A549 (cell line): ENCODE data around the gene CUEDC2. TPM values are rescaled to one million over a fixed set of nuclear protein-coding genes. Genes with fewer than 3 reads are reported as not detected.

Experiments
- ATAC-seq, 2 experiments: fragments of 200-7000 bp in 1 of 2; fragments of >200 bp in 1 of 2; cut with Nextera tagmentation in 1 of 2; cut with Tn5 transposase in 1 of 2; 3 replicates each; pipeline versions ENCODE4 v1.8.0 to v1.9.1; 2018 to 2020; ENCODE audit warnings: mild to moderate bottlenecking in 1 of 2, moderate library complexity in 1 of 2
- CTCF ChIA-PET: fragments of 300-600 bp; sonication (Branson Sonifier 250); formaldehyde crosslinking; extraction: SDS; loops from one replicate; lab custom pipeline; 2021; ENCODE audit warnings: antibody characterized with exemption, inconsistent platforms; lab: Yijun Ruan, JAX
- POLR2A ChIA-PET: fragments of 350-600 bp; formaldehyde crosslinking; extraction: SDS; loops from one replicate; lab custom pipeline; 2021; ENCODE audit warnings: antibody characterized with exemption, inconsistent platforms; lab: Yijun Ruan, JAX
- DNase-seq, 2 experiments: peaks; one replicate each; pipeline versions ENCODE4 v3.0.0 to v3.0.0-alpha.2; 2011 to 2016; ENCODE audit warnings: low read depth in 1 of 2, low spot score in 1 of 2
- FAIRE-seq: peaks from 2 replicates; lab custom pipeline; 2011; peaks lifted over from hg19 to GRCh38; lab: Jason Lieb, UNC
- H3K27ac ChIP-seq, 2 experiments: fragments of >200 bp; sonication (Bioruptor Twin); formaldehyde crosslinking; 3 replicates each; pipeline ENCODE4 v1.5.1; 2016 to 2017
- H3K4me1 ChIP-seq: fragments of >200 bp; sonication (Bioruptor Twin); formaldehyde crosslinking; 3 replicates; pipeline ENCODE4 v1.6.1; 2016
- H3K4me2 ChIP-seq: fragments of >200 bp; sonication (Bioruptor Twin); formaldehyde crosslinking; 3 replicates; pipeline ENCODE4 v1.6.1; 2016
- H3K4me3 ChIP-seq: fragments of >200 bp; sonication (Bioruptor Twin); formaldehyde crosslinking; 3 replicates; pipeline ENCODE4 v1.5.1; 2016
- H3K9me3 ChIP-seq: fragments of >200 bp; sonication (Bioruptor Twin); formaldehyde crosslinking; 3 replicates; pipeline ENCODE4 v1.6.1; 2016
- CHD2 ChIP-seq: fragments of 150-350 bp; IDR thresholded peaks from 2 replicates; pipeline ENCODE4 v1.6.1; 2014; ENCODE audit warnings: low read length; ENCODE audit not compliant: partially characterized antibody
- CHD4 ChIP-seq: fragments of 200-600 bp; sonication (generic); IDR thresholded peaks from 2 replicates; pipeline ENCODE4 v1.6.1; 2016; ENCODE audit warnings: antibody characterized with exemption, mild to moderate bottlenecking, borderline replicate concordance
- EP300 ChIP-seq, 2 experiments: fragments of >200 bp; sonication (Bioruptor Twin); formaldehyde crosslinking; IDR thresholded peaks; 2 replicates in 1 of 2; 3 replicates in 1 of 2; pipeline ENCODE4 v1.6.1; 2016 to 2017
- FOSL2 ChIP-seq, 2 experiments: fragments of 450-650 bp in 1 of 2; fragments of >200 bp in 1 of 2; sonication (Bioruptor Twin) in 1 of 2; formaldehyde crosslinking; IDR thresholded peaks; 2 replicates each; pipeline versions ENCODE4 v1.5.0 to v1.6.1; 2016 to 2020; ENCODE audit warnings: mild to moderate bottlenecking in 1 of 2, moderate library complexity in 1 of 2
- HDAC2 ChIP-seq: fragments of 200-600 bp; sonication (generic); IDR thresholded peaks from 2 replicates; pipeline ENCODE4 v1.6.1; 2016
- HES2 ChIP-seq: fragments of >200 bp; sonication (Bioruptor Twin); formaldehyde crosslinking; IDR thresholded peaks from 2 replicates; pipeline ENCODE4 v1.6.1; 2016
- HEYL ChIP-seq: fragments of 250-450 bp; sonication (Bioruptor Pico); IDR thresholded peaks from 2 replicates; pipeline ENCODE4 v1.8.0; 2021; ENCODE audit warnings: mild to moderate bottlenecking, moderate library complexity
- HOXA7 ChIP-seq: fragments of 250-450 bp; sonication (Bioruptor Pico); IDR thresholded peaks from 2 replicates; pipeline ENCODE4 v1.5.0; 2020; ENCODE audit warnings: mild to moderate bottlenecking, moderate library complexity
- HOXB5 ChIP-seq: fragments of 250-450 bp; sonication (Bioruptor Pico); IDR thresholded peaks from 2 replicates; pipeline ENCODE4 v1.5.0; 2020; ENCODE audit warnings: mild to moderate bottlenecking, moderate library complexity
- MAFK ChIP-seq: fragments of 450-650 bp; IDR thresholded peaks from 2 replicates; pipeline ENCODE4 v1.6.1; 2014; ENCODE audit not compliant: partially characterized antibody
- MAZ ChIP-seq: fragments of 150-350 bp; IDR thresholded peaks from 2 replicates; pipeline ENCODE4 v1.6.1; 2014; ENCODE audit warnings: antibody characterized with exemption, low read depth, low read length, borderline replicate concordance
- SMC3 ChIP-seq: fragments of >200 bp; sonication (Bioruptor Twin); formaldehyde crosslinking; IDR thresholded peaks from 3 replicates; pipeline ENCODE4 v1.6.1; 2018; ENCODE audit warnings: inconsistent platforms
- ZSCAN20 ChIP-seq: fragments of 250-450 bp; sonication (Bioruptor Pico); IDR thresholded peaks from 2 replicates; pipeline ENCODE4 v1.8.0; 2022; ENCODE audit warnings: mild to moderate bottlenecking, moderate library complexity
- WGBS: methylation state at CpG from one replicate; pipeline ENCODE4 v1.1.6; 2017; ENCODE audit errors: missing lambda C conversion rate; 5-methylcytosine and 5-hydroxymethylcytosine counted together
- polyA plus RNA-seq, 4 experiments: library from polyadenylated mRNA; depleted of rRNA in 3 of 4; stranded (reverse); fragments of >200 nt; fragmentation: RNase III in 1 of 4; extraction: RNeasy Plus Mini Kit Qiagen cat#74134 plus additional on column Dnase treatment in 1 of 4; gene quantifications; 2 replicates in 3 of 4; 3 replicates in 1 of 4; pipeline ENCODE4 v1.2.3, GENCODE V29; 2011 to 2017
- TF ChIP-seq, protein P1 (sequence below): fragments of 200-600 bp; sonication (generic); IDR thresholded peaks from 2 replicates; pipeline ENCODE4 v1.6.1; 2016; ENCODE audit warnings: antibody characterized with exemption, mild to moderate bottlenecking, moderate library complexity
- TF ChIP-seq, protein P2 (sequence below): fragments of 250-450 bp; sonication (Bioruptor Pico); IDR thresholded peaks from 2 replicates; pipeline ENCODE4 v1.5.0; 2020; ENCODE audit warnings: low read depth, mild to moderate bottlenecking, moderate library complexity

Gene CUEDC2
- polyA plus RNA-seq, 2 of the 4 experiments (the other 2 are of a cell fraction): 43.7 to 67.4 TPM

DNA sequence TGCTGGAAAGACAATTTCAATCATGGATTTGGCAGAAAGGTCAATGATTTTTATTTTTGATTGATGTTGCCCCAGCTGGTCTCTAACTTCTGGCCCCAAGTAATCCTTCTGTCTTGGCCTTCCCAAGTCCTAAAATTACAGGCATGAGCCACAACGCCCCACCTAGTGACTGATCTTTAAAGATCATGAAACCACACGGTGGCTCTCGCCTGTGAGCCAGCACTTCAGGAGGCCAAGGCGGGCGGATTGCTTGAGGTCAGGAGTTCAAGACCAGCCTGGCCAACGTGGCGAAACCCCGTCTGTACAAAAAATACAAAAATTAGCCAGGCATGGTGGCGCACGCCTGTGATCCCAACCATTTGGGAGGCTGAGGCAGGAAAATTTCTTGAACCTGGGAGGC lies 31.6 kb upstream of the CUEDC2 start:
- no peak for DNase-seq
- WGBS: 78% methylated on average over 10 of the region's 10 CpGs
- CTCF ChIA-PET: interaction anchor here (0.9 to 10.9 kb wide), 3 partner anchors 13 to 256 kb away, joined by 3 to 84 read pairs (median 7); partner anchors contain the start of gene C10orf95

GRCh38 chr10:102462512-102463054 lies 30.2 kb upstream of the CUEDC2 start:
- TF ChIP-seq SMC3 (no peak), HEYL (CRISPR knock-in tag) (no peak), HDAC2 (no peak), HOXA7 (CRISPR knock-in tag) (no peak), MAFK (no peak), HOXB5 (no peak)
- POLR2A ChIA-PET: interaction anchor here (1.4 kb wide), 1 partner anchor 12 kb away, joined by 9 read pairs; the partner anchor contains the start of gene C10orf95
- ATAC-seq (no peak), DNase-seq (no peak), FAIRE-seq (no peak)
- no peaks in the 10 kb centered on the region for H3K9me3 ChIP-seq
- no peak overlapping the region for H3K4me3 ChIP-seq
- H3K4me2 ChIP-seq: no peak overlapping the region
- no peak overlapping the region for H3K27ac ChIP-seq
- 86% methylated on average over 6 of the region's 6 CpGs for WGBS
- CTCF ChIA-PET: interaction anchor here (0.9 to 10.9 kb wide), 13 partner anchors 9 to 293 kb away, joined by 3 to 84 read pairs (median 5); partner anchors contain the start of gene C10orf95
- H3K4me1 ChIP-seq: peaks cover 11% of the 10 kb centered on the region

More for the DNA sequence above, 31.6 kb upstream of the CUEDC2 start:
- Histone ChIP-seq H3K4me3 (no peak overlapping the region), H3K9me3 (no peaks in the 10 kb centered on the region), H3K4me1 (peaks cover 11% of the 10 kb centered on the region), H3K27ac (no peak overlapping the region), H3K4me2 (no peak overlapping the region)
- POLR2A ChIA-PET: interaction anchor here (0.7 kb wide), 1 partner anchor 40 kb away, joined by 4 read pairs; the partner anchor contains the start of gene SUFU
- FAIRE-seq (no peak), ATAC-seq (no peak)
- no peak for TF ChIP-seq ZSCAN20 (CRISPR knock-in tag)
- TF ChIP-seq CHD4: no peak
- TF ChIP-seq FOSL2 (IDR thresholded peaks at IDR 0.05): no peak
- no peak for TF ChIP-seq FOSL2 (CRISPR knock-in tag; IDR thresholded peaks at IDR 0.05)
- TF ChIP-seq EP300 (IDR thresholded peaks at IDR 0.05): no peak
- TF ChIP-seq, protein P1, sequence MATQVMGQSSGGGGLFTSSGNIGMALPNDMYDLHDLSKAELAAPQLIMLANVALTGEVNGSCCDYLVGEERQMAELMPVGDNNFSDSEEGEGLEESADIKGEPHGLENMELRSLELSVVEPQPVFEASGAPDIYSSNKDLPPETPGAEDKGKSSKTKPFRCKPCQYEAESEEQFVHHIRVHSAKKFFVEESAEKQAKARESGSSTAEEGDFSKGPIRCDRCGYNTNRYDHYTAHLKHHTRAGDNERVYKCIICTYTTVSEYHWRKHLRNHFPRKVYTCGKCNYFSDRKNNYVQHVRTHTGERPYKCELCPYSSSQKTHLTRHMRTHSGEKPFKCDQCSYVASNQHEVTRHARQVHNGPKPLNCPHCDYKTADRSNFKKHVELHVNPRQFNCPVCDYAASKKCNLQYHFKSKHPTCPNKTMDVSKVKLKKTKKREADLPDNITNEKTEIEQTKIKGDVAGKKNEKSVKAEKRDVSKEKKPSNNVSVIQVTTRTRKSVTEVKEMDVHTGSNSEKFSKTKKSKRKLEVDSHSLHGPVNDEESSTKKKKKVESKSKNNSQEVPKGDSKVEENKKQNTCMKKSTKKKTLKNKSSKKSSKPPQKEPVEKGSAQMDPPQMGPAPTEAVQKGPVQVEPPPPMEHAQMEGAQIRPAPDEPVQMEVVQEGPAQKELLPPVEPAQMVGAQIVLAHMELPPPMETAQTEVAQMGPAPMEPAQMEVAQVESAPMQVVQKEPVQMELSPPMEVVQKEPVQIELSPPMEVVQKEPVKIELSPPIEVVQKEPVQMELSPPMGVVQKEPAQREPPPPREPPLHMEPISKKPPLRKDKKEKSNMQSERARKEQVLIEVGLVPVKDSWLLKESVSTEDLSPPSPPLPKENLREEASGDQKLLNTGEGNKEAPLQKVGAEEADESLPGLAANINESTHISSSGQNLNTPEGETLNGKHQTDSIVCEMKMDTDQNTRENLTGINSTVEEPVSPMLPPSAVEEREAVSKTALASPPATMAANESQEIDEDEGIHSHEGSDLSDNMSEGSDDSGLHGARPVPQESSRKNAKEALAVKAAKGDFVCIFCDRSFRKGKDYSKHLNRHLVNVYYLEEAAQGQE: no peak
- no peak for TF ChIP-seq CHD2
- no peak for TF ChIP-seq HES2
- TF ChIP-seq, protein P2, sequence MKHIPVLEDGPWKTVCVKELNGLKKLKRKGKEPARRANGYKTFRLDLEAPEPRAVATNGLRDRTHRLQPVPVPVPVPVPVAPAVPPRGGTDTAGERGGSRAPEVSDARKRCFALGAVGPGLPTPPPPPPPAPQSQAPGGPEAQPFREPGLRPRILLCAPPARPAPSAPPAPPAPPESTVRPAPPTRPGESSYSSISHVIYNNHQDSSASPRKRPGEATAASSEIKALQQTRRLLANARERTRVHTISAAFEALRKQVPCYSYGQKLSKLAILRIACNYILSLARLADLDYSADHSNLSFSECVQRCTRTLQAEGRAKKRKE (CRISPR knock-in tag): no peak
- TF ChIP-seq MAZ: no peak
- no peak for TF ChIP-seq HOXA7 (CRISPR knock-in tag)
